A673 (cell line): Measurements from ENCODE around the gene U2SURP. TPM values are rescaled to one million over a fixed set of nuclear protein-coding genes. Genes with fewer than 3 reads are reported as not detected.

ENCODE experiments used
- BruUV-seq: library from RNA; stranded (reverse); fragments of 400-500 nt; replicated peaks from 2 replicates; lab custom pipeline; 2021; lab: Mats Ljungman, UMichigan
- CTCF ChIA-PET: fragments of 300-600 bp; sonication (Branson Sonifier 250); formaldehyde crosslinking; loops from one replicate; lab custom pipeline; 2022; ENCODE audit warnings: antibody characterized with exemption; lab: Charles Lee
- POLR2A ChIA-PET: fragments of 300-600 bp; sonication (Branson Sonifier 250); formaldehyde crosslinking; loops from one replicate; lab custom pipeline; 2022; ENCODE audit warnings: antibody characterized with exemption; ENCODE audit not compliant: low non-redundant PET; lab: Charles Lee
- DNase-seq: peaks from one replicate; pipeline ENCODE4 v3.0.0-alpha.2; 2015; ENCODE audit warnings: low spot score
- H3K27ac ChIP-seq: fragments of 200-600 bp; sonication (generic); 2 replicates; pipeline ENCODE4 v1.5.1; 2016; ENCODE audit warnings: mixed run types, low read depth, mild to moderate bottlenecking, mixed read lengths, antibody characterized with exemption, low read length; ENCODE audit not compliant: poor library complexity, severe bottlenecking
- H3K27me3 ChIP-seq: fragments of 200-600 bp; sonication (generic); replicated peaks from 2 replicates; pipeline ENCODE4 v1.6.1; 2017; ENCODE audit warnings: mixed run types, low read depth, mild to moderate bottlenecking, mixed read lengths, antibody characterized with exemption, low read length; ENCODE audit not compliant: insufficient read depth, poor library complexity
- H3K36me3 ChIP-seq: fragments of 200-600 bp; sonication (generic); 2 replicates; pipeline ENCODE4 v1.6.1; 2016; ENCODE audit warnings: mixed run types, mild to moderate bottlenecking, mixed read lengths, antibody characterized with exemption, low read length; ENCODE audit not compliant: insufficient read depth, poor library complexity, severe bottlenecking
- H3K4me1 ChIP-seq: fragments of 200-600 bp; sonication (generic); 2 replicates; pipeline ENCODE4 v1.6.1; 2017; ENCODE audit warnings: mixed run types, mild to moderate bottlenecking, mixed read lengths, antibody characterized with exemption, low read length; ENCODE audit not compliant: insufficient read depth, poor library complexity, severe bottlenecking
- H3K4me3 ChIP-seq: fragments of 200-600 bp; sonication (generic); 2 replicates; pipeline ENCODE4 v1.5.1; 2016; ENCODE audit warnings: low read depth, mixed run types, mild to moderate bottlenecking, mixed read lengths, low read length; ENCODE audit not compliant: poor library complexity, severe bottlenecking
- H3K9me3 ChIP-seq: fragments of 200-600 bp; sonication (generic); 2 replicates; pipeline ENCODE4 v1.6.1; 2016; ENCODE audit warnings: mixed run types, low read depth, mild to moderate bottlenecking, mixed read lengths, antibody characterized with exemption, low read length; ENCODE audit not compliant: poor library complexity, severe bottlenecking
- CTCF ChIP-seq: fragments of 300-800, 200-600 bp; sonication (generic); conservative IDR thresholded peaks from 2 replicates; pipeline ENCODE4 v1.5.1; 2017; ENCODE audit warnings: low read depth, mild to moderate bottlenecking, antibody characterized with exemption, low read length, moderate library complexity, mixed read lengths
- EZH2 ChIP-seq: fragments of 200-600 bp; sonication (generic); IDR thresholded peaks from 2 replicates; pipeline ENCODE4 v1.6.1; 2017; ENCODE audit warnings: borderline replicate concordance, low read depth, mild to moderate bottlenecking, mixed read lengths, antibody characterized with exemption, low read length; ENCODE audit not compliant: poor library complexity, severe bottlenecking
- intact Hi-C: fragments of 100-400 bp; cut with micrococcal nuclease; formaldehyde crosslinking; loops from one replicate; pipeline ENCODE4 v1.10.0; 2022; ENCODE audit not compliant: unreplicated experiment
- total RNA-seq: library from RNA; stranded (reverse); gene quantifications from 2 replicates; pipeline ENCODE4 v1.2.3, GENCODE V29; 2021

U2SURP gene
- total RNA-seq, 1 experiment from 2014 or later = 165 TPM

GRCh38 chr3:143011705-143012104, 10.3 kb downstream of the U2SURP start:
- H3K27ac ChIP-seq = no peak overlapping the region
- no peaks in the 10 kb centered on the region for H3K27me3 ChIP-seq
- no peak overlapping the region for H3K4me3 ChIP-seq
- DNase-seq = no peak
- BruUV-seq = no TSS peak
- ChIA-PET CTCF (no interaction called here), POLR2A (no interaction called here)
- peaks cover 20% of the 10 kb centered on the region for H3K36me3 ChIP-seq
- TF ChIP-seq CTCF = no peak
- no peak for TF ChIP-seq EZH2
- intact Hi-C loops = no loop called here
- no peaks in the 10 kb centered on the region for H3K9me3 ChIP-seq
- H3K4me1 ChIP-seq = no peaks in the 10 kb centered on the region

GRCh38 chr3:143014921-143015320, 13.6 kb downstream of the U2SURP start:
- no TSS peak for BruUV-seq
- CTCF ChIA-PET = no interaction called here
- H3K27me3 ChIP-seq = no peaks in the 10 kb centered on the region
- intact Hi-C loops = no loop called here
- H3K4me3 ChIP-seq = no peak overlapping the region
- no peak overlapping the region for H3K27ac ChIP-seq
- TF ChIP-seq CTCF (no peak), EZH2 (no peak)
- DNase-seq = no peak
- no peaks in the 10 kb centered on the region for H3K4me1 ChIP-seq
- peaks cover 51% of the 10 kb centered on the region for H3K36me3 ChIP-seq
- no peaks in the 10 kb centered on the region for H3K9me3 ChIP-seq
- POLR2A ChIA-PET = no interaction called here

- H3K36me3 ChIP-seq = peaks cover 66% of the 10 kb centered on the region
- no peak overlapping the region for H3K4me3 ChIP-seq
- BruUV-seq = no TSS peak
- TF ChIP-seq EZH2 = no peak
- peak; percentile 67 for TF ChIP-seq CTCF
- H3K4me1 ChIP-seq = no peaks in the 10 kb centered on the region
- POLR2A ChIA-PET = no interaction called here
- H3K27ac ChIP-seq = no peak overlapping the region
- DNase-seq = peak; percentile 38
- H3K9me3 ChIP-seq = no peaks in the 10 kb centered on the region
- CTCF ChIA-PET = interaction anchor here (0.5 kb wide), 1 partner anchor 451 kb away, joined by 11 read pairs; no protein-coding TSS in a partner anchor
- intact Hi-C loops = no loop called here
- no peaks in the 10 kb centered on the region for H3K27me3 ChIP-seq
These were observed 15.1 kb downstream of the U2SURP start for GRCh38 chr3:143016321-143016972.
